Activated CD4-positive, alpha-beta T cell treated with anti-CD3 and anti-CD28 coated beads for 1 hour (primary cell): ENCODE results near the gene CACNG5.

Experiments
- DNase-seq: peaks from one replicate; pipeline ENCODE4 v3.0.0-alpha.2; 2020

Gene CACNG5

GRCh38 chr17:66909804-66910373, 75.0 kb downstream of the CACNG5 start:
- DNase-seq: no peak

- no peak for DNase-seq
Observed at GRCh38 chr17:66910651-66911285, 75.9 kb downstream of the CACNG5 start.

DNA sequence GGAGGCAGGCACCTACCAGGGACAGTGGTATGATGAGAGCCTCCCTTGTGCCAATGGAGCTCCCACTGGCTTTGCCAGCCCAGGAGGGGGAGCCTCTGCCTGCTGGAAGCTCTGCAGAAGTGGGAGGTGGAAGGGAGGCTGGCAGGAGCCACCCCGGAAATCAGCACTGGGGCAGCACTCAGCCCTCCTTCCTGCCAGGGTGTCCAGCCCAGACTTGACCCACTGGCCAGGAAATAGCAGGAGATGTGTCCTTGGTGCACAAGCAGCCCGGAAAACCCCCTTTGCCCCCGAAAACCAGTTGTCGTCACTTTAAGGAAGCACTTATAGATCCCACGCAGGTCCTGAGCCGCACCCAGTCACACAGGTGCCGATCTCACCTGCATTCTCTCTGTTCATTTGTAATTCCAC, 80.3 kb downstream of the CACNG5 start:
- DNase-seq: no peak

GRCh38 chr17:66915792-66916191, 80.9 kb downstream of the CACNG5 start:
- DNase-seq: no peak

- DNase-seq: no peak
Observed at GRCh38 chr17:66916946-66917345, 82.0 kb downstream of the CACNG5 start.

DNA sequence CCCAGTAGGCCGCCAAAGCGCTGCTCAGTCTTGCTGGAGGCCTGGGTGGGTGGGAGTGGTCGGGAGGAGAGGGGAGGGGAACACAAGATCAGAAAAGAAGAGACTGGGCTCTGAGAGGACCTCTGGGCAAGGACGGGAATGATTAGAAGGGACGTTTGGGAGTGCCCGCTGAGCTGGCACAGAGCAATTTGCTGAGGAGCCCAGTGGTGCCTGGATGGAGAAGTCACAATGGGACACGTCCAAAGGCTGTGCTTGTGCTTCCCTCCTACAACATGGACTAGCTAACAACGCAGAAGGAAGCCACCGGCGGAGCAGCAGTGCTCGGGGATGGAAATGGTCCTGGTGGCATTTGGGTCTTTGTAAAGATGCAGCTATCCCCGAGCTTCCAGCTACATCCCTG, 84.0 kb downstream of the CACNG5 start:
- no peak for DNase-seq

DNA sequence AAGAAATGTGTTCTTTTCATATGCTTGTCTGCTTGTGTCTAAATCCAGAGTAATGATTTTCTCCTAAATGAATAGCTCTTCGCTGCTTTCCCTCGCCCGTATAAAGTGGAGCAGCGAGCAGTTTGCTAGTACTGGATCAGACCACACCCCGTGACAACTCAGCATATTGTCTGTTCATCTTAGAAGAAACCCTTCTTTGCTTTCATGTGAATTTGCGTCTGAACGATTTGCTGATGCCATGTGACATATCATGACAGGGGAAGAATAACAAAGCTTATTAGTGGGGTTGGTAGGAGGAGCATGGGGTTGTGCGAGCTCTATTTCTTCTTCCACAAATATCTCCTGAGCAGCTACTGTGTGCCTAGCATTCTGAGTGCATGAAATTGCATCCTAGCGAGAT, 85.5 kb downstream of the CACNG5 start:
- DNase-seq: no peak

GRCh38 chr17:66920950-66921349, 86.0 kb downstream of the CACNG5 start:
- no peak for DNase-seq

GRCh38 chr17:66923886-66924285, 89.0 kb downstream of the CACNG5 start:
- no peak for DNase-seq

- DNase-seq: no peak
Observed at GRCh38 chr17:66925811-66926500, 91.0 kb downstream of the CACNG5 start.

GRCh38 chr17:66928949-66929348, 94.0 kb downstream of the CACNG5 start:
- no peak for DNase-seq

GRCh38 chr17:66929591-66929990, 94.7 kb downstream of the CACNG5 start:
- no peak for DNase-seq

DNA sequence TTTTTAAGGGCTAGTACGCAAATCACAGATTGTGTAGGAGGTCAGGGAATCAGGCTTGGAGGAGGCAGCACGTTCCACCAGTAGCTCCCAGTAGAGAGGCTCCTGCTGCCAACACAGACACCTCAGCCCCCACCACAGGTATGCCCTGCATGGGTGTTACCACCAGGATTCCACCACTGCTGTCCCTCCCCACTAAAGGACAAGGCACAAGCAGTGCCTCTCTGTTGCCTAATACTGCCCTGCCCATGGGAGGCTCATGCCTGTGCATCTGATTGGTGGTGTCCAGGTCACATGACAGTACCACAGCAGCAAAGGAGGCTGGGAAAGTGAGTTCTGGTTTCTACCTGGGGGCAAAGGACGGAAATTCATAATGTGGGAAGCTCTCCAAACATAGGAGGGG, 96.0 kb downstream of the CACNG5 start:
- no peak for DNase-seq

GRCh38 chr17:66932311-66932710, 97.4 kb downstream of the CACNG5 start:
- no peak for DNase-seq

DNA sequence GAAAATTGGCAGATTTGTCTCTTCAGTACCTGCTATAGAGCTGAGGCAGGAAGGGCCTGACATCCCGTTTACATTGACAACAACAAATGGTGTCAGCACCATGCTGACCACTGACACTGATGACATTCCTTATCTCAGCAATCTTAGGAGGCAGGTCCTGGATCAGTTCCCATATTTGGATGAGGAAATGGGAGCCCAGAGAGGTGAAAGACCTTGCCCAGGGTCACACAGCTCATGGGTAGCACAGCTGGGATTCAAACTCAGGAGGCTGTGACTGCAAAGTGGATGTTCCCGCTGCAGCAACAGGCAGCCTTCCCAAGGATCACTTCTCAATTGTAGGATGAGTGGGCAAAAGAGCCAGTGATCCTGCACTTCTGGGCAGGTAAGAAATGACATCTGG, 99.1 kb downstream of the CACNG5 start:
- DNase-seq: no peak
